Uterus (tissue), 2 donors: ENCODE results near the gene CCL2.

Experiments
- POLR2A ChIP-seq, 2 donors: fragments of 450-650 bp; IDR thresholded peaks; one replicate each; pipeline ENCODE4 v1.6.1; 2016; ENCODE audit warnings: antibody characterized with exemption in 2 of 2, mild to moderate bottlenecking in 1 of 2, moderate library complexity in 1 of 2
- TF ChIP-seq, protein P1 (sequence below), 4 experiments: fragments of 200-600 bp in 2 of 4; fragments of 450-650 bp in 2 of 4; sonication (generic) in 2 of 4; IDR thresholded peaks; one replicate each; pipeline ENCODE4 v1.5.1; 2016 to 2019; ENCODE audit warnings: antibody characterized with exemption in 4 of 4, mild to moderate bottlenecking in 2 of 4, moderate library complexity in 1 of 4

DNA sequence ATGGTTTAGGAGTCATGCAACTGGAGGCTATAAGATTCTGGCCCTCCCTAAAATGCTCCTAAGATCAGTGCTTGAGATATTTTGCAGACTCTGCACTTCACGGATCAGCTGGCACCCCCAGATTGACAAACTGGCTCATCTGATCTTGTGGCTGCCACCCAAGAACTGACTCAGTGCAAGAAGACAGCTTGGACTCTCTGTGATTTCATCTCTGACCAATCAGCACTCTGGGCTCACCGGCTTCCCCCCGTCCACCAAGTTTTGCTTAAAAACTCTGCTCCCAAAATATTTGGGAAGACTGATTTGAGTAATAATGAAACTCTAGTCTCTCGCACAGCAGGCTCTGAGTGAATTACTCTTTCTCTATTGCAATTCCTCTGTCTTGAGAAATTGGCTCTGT is 26.3 kb upstream of the CCL2 start:
- TF ChIP-seq, protein P1, sequence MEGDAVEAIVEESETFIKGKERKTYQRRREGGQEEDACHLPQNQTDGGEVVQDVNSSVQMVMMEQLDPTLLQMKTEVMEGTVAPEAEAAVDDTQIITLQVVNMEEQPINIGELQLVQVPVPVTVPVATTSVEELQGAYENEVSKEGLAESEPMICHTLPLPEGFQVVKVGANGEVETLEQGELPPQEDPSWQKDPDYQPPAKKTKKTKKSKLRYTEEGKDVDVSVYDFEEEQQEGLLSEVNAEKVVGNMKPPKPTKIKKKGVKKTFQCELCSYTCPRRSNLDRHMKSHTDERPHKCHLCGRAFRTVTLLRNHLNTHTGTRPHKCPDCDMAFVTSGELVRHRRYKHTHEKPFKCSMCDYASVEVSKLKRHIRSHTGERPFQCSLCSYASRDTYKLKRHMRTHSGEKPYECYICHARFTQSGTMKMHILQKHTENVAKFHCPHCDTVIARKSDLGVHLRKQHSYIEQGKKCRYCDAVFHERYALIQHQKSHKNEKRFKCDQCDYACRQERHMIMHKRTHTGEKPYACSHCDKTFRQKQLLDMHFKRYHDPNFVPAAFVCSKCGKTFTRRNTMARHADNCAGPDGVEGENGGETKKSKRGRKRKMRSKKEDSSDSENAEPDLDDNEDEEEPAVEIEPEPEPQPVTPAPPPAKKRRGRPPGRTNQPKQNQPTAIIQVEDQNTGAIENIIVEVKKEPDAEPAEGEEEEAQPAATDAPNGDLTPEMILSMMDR (IDR thresholded peaks at IDR 0.05): no peak
- TF ChIP-seq POLR2A (IDR thresholded peaks at IDR 0.05): no peak
